Left ventricle myocardium inferior (tissue), 1 donor: ENCODE results near the gene TXN2. TPM values are rescaled to one million over a fixed set of nuclear protein-coding genes. Genes with fewer than 3 reads are reported as not detected.

Experiments
- DNase-seq: peaks from one replicate; pipeline ENCODE4 v3.0.0-alpha.2; 2020
- H3K27ac ChIP-seq: fragments of 200-600 bp; replicated peaks from 2 replicates; pipeline ENCODE4 v1.8.0; 2021
- H3K27me3 ChIP-seq: fragments of 200-600 bp; 2 replicates; pipeline ENCODE4 v1.8.0; 2021; ENCODE audit warnings: low read depth
- H3K36me3 ChIP-seq: fragments of 200-600 bp; 2 replicates; pipeline ENCODE4 v1.8.0; 2021
- H3K4me1 ChIP-seq: fragments of 200-600 bp; 2 replicates; pipeline ENCODE4 v1.8.0; 2021
- H3K4me3 ChIP-seq: fragments of 200-600 bp; 2 replicates; pipeline ENCODE4 v1.8.0; 2021; ENCODE audit warnings: mild to moderate bottlenecking, moderate library complexity
- H3K9me3 ChIP-seq: fragments of 200-600 bp; replicated peaks from 2 replicates; pipeline ENCODE4 v1.8.0; 2021
- CTCF ChIP-seq: fragments of 200-600 bp; IDR thresholded peaks from 2 replicates; pipeline ENCODE4 v1.8.0; 2021; ENCODE audit warnings: antibody characterized with exemption, mild to moderate bottlenecking, borderline replicate concordance
- intact Hi-C: fragments of 100-400 bp; cut with micrococcal nuclease; formaldehyde crosslinking; loops from one replicate; pipeline ENCODE4 v1.11.0; 2022
- total RNA-seq: library from RNA; stranded (reverse); fragmentation: NEBNext Ultra II Directional; extraction: Animal tissue kit (Norgen Biotek cat#: 25700); gene quantifications from one replicate; pipeline ENCODE4 v1.2.1, GENCODE V29; 2021
- donor health status: DM: no; HTN: yes; CAD: no; lungs with severe emphysema.

The TXN2 gene
- total RNA-seq, 1 donor from 2014 or later, result 113 TPM

- DNase-seq, result no peak
- no peaks in the 10 kb centered on the region for H3K9me3 ChIP-seq
- peaks cover 26% of the 10 kb centered on the region for H3K4me1 ChIP-seq
- no peaks in the 10 kb centered on the region for H3K27me3 ChIP-seq
- H3K27ac ChIP-seq, result peak overlapping the region; percentile 89
- no peaks in the 10 kb centered on the region for H3K36me3 ChIP-seq
- TF ChIP-seq CTCF, result no peak
- intact Hi-C loops, result no loop called here
- peak overlapping the region; percentile 48 for H3K4me3 ChIP-seq
These were observed 61.2 kb downstream of the TXN2 start for GRCh38 chr22:36419912-36420882.

GRCh38 chr22:36419177-36419911, 62.1 kb downstream of the TXN2 start:
- Histone ChIP-seq H3K4me1 (peaks cover 26% of the 10 kb centered on the region), H3K27me3 (no peaks in the 10 kb centered on the region), H3K36me3 (no peaks in the 10 kb centered on the region), H3K9me3 (no peaks in the 10 kb centered on the region), H3K4me3 (peak overlapping the region; percentile 48), H3K27ac (peak overlapping the region; percentile 89)
- DNase-seq, result peak; percentile 53
- TF ChIP-seq CTCF, result no peak
- intact Hi-C loops, result no loop called here

GRCh38 chr22:36417281-36417686, 64.2 kb downstream of the TXN2 start:
- intact Hi-C loops, result no loop called here
- no peak for DNase-seq
- Histone ChIP-seq H3K36me3 (no peaks in the 10 kb centered on the region), H3K27me3 (no peaks in the 10 kb centered on the region), H3K4me1 (peaks cover 26% of the 10 kb centered on the region), H3K4me3 (no peak overlapping the region), H3K27ac (no peak overlapping the region), H3K9me3 (no peaks in the 10 kb centered on the region)
- no peak for TF ChIP-seq CTCF

Other genes with a start within 250 kb of the TXN2 start
- 69.6 TPM for gene APOL2, start 242.1 kb downstream of the TXN2 start, total RNA-seq
- gene APOL1, start 228.5 kb downstream of the TXN2 start, total RNA-seq, result 15.2 TPM
- 150 TPM for gene MYH9, start 93.7 kb downstream of the TXN2 start, total RNA-seq
- 9.8 TPM for gene FOXRED2, start 25.4 kb upstream of the TXN2 start, total RNA-seq
- 75.4 TPM for gene EIF3D, start 47.5 kb upstream of the TXN2 start, total RNA-seq
- not detected for gene CACNG2, start 222.1 kb upstream of the TXN2 start, total RNA-seq